GM18858 (cell line): ENCODE results near the gene BRME1.
"Not testable (repeated sequence)": the region's sequence is repeated elsewhere in the genome, so short reads cannot be mapped to it uniquely, and the experiment has no call there.

ENCODE experiments used
- ATAC-seq: cut with Tn5 transposase; IDR thresholded peaks from one replicate; pipeline ENCODE4 v1.9.1; 2021; ENCODE audit not compliant: unreplicated experiment

BRME1 gene

DNA sequence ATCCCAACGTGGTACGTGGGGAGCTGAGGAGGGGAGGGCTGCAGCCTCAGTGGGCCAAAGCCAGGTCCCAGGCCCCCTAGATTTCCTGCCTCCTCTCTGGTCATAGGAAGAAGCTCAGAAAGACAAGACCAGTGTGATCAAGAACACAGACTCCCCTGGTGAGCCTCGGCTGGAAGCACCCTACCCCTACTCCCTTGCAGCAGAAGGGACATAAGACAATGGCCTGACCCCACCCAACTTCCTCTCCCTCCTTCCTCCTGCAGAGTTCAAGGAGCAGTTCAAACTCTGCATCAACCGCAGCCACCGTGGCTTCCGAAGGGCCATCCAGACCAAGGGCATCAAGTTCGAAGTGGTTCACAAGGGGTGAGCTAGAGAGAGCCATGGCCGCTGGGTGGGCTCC lies 20.8 kb upstream of the BRME1 start:
- no peak for ATAC-seq

DNA sequence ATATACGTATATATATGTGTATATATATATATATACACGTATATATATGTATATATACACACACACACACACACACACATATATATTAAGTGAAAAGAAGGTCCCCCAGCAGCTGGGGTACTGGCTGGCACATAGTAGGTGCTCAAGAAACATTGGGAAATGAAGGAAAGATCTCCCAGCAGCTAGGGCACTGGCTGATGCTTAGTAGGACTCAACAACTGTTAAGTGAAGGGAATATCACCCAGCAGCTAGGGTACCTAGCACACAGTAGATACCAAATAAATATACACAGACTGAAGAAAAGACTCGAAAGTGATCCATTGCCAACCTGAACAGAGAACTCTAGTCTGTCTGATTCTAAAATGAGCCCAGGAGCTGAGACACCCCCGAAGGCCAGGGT lies 20.1 kb upstream of the BRME1 start:
- ATAC-seq = no peak

DNA sequence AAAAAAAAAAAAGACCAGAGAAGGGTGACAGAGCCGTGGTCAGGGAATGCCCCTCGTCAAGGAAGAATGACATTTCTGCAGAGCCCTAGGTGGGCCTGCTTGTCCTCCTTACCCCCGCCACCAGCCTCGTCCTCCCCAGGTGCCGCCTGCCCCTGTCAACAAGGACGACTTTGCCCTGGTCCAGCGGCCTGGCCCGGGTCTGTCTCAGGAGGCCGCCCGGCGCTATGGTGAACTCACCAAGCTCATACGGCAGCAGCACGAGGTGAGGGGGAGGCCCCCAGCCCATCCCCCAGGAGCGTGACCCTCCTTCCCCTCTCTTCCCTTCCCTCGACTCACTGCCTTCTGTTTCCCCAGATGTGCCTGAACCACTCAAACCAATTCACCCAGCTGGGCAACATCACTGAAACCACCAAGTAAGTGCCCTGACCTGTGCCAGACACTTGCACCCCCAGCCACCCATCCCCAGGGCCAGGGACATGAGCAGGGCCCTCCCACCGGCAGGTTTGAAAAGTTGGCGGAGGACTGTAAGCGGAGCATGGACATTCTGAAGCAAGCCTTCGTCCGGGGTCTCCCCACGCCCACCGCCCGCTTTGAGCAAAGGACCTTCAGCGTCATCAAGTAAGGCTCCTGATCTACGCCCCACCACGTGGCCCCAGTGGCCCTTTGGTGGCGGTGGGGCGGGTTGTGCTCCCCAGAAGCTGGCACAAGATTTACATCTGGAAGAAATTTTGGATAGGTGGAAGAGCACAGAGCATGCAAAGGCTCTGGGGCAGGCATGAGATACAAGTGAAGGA lies 17.5 kb upstream of the BRME1 start:
- no peak for ATAC-seq

DNA sequence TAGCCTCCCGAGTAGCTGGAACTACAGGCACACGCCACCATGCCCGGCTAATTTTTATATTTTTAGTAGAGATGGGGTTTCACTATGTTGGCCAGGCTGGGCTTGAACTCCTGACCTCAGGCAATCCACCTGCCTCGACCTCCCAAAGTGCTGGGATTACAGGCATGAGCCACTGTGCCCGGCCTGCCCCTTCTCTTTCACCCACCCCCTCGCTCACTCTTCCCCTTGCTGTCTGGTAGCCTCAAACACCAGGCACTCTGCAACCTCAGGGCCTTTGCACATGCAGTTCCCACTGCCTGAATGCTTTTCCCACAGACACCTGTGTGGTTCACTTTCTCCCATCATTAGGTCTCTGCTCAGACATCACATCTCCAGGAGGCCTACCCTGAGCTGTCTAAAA lies 16.2 kb upstream of the BRME1 start:
- ATAC-seq = not testable (repeated sequence)

DNA sequence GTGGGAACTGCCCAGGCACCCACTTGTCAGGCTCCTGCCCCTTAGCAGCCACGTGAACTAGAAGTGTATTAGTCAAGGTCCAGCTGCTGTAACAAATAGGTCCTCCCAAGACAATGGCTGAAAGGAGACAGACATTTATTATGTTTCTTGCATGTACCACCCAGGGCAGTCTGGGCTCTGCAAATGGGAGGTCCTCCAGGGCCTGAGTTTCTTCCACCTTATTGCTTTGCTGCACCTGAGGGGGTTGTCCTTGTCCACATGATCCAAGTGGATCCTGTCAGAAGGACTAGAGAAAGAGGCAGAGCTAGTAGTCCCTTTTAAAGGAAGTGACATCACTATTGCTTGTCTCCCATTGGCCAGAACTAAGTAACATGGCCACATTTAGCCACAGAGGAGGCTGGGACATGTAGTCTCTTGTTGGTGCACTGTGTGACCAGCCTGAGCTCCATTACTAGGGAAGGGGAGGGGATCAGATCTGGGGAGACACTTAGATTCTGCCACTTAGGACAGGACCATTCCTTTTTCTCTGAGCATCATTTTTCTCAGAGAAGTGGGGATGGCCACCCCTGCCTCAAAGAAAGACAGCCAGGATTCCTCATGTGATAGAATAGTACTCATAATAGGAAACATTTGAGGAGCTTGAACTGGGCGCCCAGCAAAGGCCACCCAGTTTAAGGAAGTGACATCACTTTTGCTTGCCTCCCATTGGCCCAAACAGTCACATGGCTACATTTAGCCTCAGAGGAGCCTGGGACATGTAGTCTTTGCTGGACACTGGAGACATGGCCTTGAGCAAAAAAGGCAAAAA lies 15.2 kb upstream of the BRME1 start:
- no peak for ATAC-seq

DNA sequence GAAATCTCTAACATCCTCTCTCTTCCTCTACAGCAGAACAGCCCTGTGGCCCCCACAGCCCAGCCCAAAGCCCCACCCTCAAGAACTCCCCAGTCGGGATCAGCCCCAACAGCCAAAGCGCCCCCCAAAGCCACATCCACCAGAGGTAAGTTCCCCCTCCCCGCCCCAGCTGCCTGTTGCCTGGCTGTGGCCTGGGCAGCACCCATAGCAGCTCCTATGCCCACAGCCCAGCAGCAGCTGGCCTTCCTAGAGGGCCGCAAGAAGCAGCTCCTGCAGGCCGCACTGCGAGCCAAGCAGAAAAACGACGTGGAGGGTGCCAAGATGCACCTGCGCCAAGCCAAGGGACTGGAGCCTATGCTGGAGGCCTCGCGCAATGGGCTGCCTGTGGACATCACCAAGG lies 14.6 kb upstream of the BRME1 start:
- no peak for ATAC-seq

DNA sequence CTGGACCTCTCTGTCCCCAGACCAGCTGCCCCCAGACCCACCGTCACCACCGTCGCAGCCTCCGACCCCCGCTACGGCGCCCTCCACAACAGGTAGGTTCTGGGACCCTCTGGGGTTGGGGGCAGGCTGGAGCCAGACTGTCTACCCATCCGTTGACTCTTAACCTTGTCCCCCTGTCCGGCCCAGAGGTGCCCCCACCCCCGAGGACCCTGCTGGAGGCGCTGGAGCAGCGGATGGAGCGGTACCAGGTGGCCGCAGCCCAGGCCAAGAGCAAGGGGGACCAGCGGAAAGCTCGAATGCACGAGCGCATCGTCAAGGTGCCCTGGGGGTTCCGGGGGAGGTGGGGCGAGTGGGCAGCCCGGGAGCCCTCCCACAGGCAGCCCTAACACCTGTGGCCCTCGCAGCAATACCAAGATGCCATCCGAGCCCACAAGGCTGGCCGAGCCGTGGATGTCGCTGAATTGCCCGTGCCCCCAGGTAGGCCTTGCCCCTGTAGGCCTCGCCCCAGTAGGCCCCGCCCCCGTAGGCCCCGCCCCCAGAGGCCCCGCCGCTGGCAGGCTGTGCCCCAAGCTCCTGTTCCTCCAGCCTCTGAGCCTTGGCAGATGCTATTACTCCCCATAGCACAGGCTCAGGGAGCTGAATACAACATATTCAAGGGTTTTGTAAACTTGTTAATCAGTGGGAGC lies 13.0 kb upstream of the BRME1 start:
- ATAC-seq = no peak

DNA sequence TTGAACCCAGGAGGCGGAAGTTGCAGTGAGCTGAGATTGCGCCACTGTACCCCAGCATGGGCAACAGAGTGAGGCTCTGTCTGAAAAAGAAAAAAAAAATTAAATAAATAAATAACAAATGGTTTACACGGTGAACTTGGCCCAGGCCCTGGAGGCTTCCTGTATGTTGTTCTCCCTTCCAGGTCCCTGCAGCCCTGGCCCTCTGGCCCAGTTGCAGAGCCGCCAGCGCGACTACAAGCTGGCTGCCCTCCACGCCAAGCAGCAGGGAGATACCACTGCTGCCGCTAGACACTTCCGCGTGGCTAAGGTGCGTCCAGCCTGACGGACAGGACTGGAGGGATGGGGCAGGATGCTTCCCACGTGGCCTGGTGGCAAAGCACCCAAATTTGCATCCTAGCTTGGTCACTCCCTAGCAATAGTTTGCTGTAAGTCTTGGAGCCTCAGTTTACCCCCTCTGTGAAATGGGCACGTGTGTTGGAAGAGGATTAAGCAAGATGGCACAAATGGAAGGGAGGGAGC lies 12.0 kb upstream of the BRME1 start:
- no peak for ATAC-seq

DNA sequence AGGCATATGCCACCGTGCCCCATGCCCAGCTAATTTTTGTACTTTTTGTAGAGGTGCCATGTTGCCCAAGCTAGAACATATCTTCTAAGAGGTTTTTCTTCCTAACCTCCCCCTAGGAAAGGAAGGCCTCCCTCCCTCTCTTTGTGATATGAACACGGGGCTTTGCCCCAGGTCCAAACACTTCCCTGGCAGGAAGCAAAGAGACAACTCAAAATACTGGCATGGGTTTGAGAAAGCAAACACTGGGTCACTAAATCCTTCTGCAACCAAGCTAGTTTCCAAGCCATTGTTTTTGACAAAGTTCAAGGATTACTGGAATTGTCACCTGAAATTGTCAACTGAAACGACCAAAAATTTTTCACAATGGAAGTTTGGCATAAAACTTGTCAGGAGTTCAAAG lies 8.9 kb upstream of the BRME1 start:
- ATAC-seq = no peak

DNA sequence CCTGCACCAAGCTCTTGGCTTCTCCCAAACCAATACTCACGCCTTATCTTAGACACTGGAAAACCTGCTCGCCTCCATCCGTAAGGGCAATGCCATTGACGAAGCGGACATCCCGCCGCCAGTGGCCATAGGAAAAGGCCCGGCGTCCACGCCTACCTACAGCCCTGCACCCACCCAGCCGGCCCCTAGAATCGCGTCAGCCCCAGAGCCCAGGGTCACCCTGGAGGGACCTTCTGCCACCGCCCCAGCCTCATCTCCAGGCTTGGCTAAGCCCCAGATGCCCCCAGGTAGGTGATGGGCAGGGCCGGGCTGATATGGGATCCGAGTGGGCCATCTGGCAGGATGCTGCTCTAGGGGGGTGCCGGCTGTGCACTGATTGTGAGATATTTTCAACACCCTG lies 7.4 kb upstream of the BRME1 start:
- no peak for ATAC-seq

DNA sequence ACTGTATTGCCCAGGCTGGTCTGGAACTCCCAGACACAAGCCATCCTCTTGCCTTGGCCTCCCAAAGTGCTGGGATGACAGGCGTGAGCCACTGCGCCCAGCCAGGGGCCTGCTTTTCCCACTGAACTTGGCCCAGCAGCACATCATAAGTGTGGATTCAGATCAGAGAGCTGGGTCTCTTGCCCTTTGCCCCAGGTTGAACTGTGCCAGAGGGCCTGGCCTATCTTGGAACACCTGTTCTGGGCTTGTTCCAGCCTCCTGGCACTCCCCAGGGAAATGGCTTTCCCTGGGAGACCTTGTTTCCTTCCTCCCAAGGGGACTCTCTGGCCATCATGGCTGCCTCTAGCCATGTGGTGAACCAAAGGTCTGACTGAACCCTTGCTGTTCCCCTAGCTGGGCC lies 3.5 kb upstream of the BRME1 start:
- ATAC-seq = no peak

DNA sequence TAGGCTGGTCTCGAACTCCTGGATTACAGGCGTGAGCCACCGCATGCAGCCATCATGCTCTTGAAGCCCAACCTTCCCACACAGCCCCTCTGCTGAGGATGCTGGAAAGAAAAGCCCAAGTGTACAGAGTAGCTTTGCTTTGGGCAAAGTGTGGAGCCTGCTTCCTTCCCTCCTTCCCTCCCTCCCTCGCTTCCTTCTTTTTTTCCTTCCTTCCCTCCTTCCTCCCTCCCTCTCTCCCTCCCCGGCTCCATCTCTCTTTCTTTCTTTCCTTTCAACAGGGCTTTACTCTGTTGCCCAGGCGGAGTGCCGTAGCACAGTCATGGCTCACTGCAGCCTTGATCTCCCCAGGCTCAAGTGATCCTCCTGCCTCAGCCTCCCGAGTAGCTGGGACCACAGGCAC lies 2.8 kb upstream of the BRME1 start:
- ATAC-seq = no peak

DNA sequence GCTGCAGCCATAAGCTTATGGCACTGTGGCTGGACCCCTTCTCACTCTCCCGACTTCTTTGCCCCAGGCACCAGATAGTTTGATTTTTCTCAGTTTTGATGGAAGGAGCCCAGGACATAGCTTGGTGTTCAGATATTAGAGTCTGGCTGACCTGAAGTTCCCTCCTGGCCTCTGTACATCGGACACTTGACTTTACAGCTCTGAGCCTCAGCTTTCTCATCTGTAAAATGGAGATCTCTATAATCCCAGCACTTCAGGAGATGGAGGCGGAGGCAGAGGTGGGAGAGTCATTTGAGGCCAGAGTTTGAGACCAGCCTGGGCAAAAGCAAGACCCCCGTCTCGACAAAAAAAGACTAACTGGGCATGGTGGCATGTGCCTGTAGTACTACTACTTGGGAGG lies 993 bp upstream of the BRME1 start:
- no peak for ATAC-seq

DNA sequence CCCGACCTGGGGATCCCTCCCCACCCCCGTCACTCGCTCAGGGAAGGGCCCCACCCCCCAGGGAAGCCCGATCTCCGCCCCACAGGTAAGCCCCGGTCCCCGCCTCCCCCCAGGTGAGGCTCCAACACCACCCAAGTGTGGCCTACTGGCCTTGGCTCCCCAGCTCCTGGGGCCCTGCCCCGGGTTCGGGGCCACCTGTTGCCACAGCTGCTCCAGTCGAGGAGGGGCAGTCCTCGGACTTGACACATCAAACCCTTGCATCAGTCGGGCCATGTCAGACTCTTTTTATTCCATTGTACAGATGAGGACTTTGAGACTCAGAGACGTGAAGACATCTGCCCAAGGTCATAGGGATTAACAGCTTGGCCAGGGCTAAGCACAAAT lies 596 bp upstream of the BRME1 start:
- ATAC-seq = no peak

DNA sequence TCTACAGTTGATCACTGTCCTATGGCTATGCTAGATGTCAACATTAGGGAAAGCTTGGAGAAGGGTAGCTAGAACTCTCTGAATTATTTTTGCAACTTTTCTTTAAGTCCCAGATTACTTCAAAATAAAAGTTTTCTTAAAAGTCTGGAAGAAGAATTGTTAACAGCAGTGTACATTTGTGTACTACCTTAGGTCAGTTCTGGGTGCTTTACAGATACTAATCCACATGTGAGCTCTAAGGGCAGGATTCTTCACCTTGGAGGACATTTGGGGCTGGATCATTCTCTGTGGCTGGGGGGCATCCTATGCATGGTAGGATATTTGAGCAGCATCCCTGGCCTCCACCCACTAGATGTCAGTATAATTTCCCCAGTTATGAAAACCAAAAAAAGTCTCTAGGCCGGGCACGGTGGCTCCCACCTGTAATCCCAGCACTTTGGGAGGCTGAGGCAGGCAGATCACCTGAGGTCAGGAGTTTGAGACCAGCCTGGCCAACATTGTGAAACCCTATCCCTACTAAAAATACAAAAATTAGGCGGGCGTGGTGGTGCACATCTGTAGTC lies 2.8 kb downstream of the BRME1 start:
- no peak for ATAC-seq

DNA sequence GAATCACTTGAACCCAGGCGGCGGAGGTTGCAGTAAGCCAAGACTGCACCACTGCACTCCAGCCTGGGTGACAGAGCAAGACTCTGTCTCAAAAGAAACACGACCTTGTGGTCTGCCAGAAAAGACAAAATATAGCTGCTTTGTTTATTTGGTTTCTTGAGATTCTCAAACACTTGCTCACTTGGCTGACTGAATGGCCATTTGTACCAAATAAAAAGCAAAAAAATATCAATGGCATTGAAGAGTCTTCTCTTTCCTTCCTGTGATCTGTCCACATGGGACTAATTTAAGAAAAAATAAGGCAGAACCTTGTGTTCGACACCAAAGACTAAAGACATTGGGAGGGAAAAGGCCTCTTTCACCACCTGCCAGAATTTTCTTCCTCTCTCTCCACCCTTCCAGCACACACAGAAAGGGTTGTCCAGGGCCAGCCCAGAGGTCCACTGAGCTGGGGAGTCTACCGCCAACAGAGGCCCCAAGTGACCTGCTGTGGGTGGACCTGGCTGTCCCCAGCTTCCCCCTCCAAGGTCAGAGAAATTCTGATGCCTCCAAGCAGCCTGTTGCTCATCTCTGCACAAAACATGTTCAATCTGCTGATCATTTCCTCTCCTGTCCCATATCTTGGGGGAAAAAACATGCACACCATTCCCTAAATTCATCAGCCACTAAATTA lies 5.9 kb downstream of the BRME1 start:
- ATAC-seq = no peak

DNA sequence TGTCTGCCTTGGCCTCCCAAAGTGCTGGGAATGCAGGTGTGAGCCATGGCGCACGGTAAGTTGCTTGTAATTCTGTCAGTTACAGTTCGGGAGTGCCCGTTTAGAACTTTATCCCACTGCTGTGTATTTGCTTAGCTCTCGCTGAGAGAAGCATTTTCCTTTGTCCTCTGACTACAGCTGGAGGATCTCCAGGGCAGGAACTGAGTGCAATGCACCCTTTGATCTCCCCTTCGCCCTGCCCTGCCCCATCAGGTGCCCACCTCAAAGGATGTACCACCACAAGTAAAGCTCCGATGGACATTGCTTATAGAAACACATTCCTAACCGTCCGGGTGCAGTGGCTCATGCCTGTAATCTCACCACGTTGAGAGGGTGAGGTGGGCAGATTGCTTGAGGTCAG lies 6.5 kb downstream of the BRME1 start:
- no peak for ATAC-seq

DNA sequence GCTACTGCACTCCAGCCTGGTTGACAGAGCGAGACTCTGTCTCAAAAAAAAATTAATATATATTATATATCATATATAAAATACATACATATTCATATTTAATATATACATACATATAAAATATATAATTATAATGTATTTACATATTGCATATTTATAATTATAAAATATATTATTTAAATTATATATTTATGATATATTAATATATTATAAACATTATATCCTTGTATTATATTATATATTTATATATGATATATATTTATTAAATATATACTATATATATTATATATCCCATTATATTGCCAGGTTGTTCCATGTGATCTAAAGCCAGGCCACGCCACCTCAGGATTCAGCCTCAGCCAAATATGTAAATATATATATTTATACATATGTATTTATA lies 9.7 kb downstream of the BRME1 start:
- no peak for ATAC-seq

DNA sequence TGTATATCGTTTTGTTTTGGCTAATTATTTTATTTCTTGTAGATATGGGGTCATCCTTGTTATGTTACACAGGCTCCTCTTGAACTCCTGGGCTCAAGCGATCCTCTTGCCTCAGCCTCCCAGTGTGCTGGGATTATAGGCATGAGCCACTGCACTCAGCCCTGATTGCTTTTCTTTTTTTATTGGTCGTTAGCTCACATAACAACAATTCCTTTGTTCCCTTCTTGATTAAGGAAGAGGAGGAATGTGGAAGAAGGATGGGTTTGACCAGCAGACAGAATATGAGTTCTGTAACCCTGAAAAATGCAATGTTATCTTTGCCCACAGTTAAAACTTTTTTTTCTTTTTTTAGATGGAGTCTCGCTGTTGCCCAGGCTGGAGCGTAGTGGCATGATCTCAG lies 11.4 kb downstream of the BRME1 start:
- no peak for ATAC-seq

DNA sequence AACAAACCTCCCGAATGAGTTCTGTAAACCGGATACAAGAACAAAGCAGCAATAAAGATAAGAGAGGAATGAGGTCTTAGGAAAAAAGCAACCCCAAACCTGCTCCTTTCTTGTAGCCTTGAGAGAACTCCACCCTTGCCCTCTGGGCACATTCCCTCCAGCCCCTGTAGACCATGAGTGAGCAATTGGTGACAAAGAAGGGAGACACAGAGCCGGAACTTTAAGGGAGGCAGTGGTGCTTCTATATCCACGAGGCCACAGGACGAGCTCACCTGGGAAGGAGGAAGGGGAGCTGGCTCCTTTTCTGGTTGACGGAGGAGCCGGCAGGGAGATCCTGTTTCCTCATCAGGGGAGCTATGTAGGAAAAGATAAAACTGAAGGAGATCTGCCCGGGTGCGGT lies 13.0 kb downstream of the BRME1 start:
- no peak for ATAC-seq

DNA sequence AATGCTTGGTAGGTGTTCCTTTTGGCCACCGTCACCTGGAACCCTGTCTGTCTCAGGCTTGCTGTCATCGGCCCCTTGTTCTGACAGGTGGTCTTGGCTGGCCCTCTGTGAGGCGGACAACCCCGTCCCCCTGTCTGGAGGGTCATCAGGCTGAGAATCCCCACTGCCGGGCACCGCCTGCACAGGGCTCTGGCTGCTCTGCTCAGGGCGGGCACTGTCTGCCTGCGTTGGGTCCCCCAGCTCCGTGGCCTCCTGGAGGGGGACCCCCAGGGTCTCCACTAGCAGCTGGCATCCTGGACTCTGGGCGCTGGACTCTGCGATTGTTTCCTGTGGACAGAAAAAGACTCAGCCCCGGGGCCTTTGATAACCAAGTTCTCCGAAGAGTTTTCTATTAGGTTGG lies 15.8 kb downstream of the BRME1 start:
- ATAC-seq = no peak
